WI38 (cell line): ENCODE data around the gene MEMO1.
"Not testable (repeated sequence)": the region's sequence is repeated elsewhere in the genome, so short reads cannot be mapped to it uniquely, and the experiment has no call there.

Source experiments
- H3K4me3 ChIP-seq: 2 replicates; pipeline ENCODE4 v1.5.1; 2011; ENCODE audit warnings: low read depth, mild to moderate bottlenecking, control low read depth, low read length
- TF ChIP-seq, protein P1 (sequence below): IDR thresholded peaks from 2 replicates; pipeline ENCODE4 v1.5.1; 2012; ENCODE audit warnings: low read depth, mild to moderate bottlenecking, control low read depth, low read length

MEMO1 gene

DNA sequence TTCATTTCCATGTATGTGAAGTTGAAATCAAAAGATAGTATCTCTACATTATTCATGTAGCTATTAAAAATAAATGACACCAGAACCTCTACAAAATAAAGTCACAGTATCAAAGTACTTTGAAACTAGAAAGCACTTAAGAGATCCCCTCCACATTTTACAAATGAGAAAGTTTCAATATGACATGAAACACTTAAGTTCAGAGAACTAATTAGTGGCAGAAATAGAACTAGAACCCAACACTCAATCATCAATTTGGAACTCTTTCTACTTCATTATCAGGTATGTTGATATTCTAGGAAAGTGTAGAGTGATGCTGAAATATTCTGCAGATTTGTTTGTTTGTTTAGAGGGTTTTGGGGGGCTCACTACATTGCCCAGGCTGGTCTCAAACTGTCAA, 145.6 kb downstream of the MEMO1 start:
- TF ChIP-seq, protein P1, sequence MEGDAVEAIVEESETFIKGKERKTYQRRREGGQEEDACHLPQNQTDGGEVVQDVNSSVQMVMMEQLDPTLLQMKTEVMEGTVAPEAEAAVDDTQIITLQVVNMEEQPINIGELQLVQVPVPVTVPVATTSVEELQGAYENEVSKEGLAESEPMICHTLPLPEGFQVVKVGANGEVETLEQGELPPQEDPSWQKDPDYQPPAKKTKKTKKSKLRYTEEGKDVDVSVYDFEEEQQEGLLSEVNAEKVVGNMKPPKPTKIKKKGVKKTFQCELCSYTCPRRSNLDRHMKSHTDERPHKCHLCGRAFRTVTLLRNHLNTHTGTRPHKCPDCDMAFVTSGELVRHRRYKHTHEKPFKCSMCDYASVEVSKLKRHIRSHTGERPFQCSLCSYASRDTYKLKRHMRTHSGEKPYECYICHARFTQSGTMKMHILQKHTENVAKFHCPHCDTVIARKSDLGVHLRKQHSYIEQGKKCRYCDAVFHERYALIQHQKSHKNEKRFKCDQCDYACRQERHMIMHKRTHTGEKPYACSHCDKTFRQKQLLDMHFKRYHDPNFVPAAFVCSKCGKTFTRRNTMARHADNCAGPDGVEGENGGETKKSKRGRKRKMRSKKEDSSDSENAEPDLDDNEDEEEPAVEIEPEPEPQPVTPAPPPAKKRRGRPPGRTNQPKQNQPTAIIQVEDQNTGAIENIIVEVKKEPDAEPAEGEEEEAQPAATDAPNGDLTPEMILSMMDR: no peak
- H3K4me3 ChIP-seq: no peak overlapping the region

DNA sequence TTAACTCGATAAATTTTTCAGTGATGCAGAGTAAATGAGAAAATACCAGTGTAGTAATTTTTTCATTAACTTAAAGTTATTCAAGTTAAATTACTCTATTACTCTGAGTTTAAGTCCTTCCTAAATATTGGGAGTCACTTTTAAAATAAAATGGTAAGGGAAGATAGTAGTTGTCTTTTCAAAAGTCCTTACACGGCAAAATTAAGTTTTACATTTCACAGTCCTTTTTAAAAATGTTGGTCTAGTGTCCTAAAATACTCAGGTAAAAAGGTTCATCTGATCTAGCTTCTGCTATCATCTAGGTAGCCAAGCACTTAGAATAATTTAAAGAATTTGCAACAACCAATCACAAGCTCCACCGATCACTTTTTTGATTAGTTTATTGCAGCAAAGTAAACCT, 146.9 kb downstream of the MEMO1 start:
- TF ChIP-seq, protein P1: no peak
- H3K4me3 ChIP-seq: no peak overlapping the region

DNA sequence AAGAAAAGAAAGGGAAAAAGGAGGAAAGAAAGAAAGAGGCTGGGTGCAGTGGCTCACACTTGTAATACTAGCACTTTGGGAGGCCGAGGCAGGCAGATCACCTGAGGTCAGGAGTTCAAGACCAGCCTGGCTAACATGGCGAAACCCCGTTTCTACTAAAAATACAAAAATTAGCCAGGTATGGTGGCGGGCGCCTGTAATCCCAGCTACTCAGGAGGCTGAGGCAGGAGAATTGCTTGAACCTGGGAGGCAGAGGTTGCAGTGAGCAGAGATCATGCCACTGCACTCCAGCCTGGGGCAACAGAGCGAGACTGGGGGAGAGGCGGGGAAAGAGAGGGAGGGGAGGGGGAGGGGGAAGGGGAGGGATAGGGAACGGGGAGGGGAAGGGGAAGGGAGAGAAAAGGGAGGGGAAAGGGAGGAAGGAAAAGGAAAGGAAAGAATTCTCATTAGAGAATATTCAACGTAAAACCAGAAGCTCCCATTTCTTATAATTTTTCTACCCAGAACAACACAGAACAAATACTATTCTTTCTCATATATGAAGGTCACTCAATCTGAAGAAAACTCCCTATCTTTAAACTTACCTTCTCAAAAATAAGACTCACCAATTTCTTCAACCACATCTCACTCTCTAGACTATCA, 147.7 kb downstream of the MEMO1 start:
- H3K4me3 ChIP-seq: not testable (repeated sequence)

DNA sequence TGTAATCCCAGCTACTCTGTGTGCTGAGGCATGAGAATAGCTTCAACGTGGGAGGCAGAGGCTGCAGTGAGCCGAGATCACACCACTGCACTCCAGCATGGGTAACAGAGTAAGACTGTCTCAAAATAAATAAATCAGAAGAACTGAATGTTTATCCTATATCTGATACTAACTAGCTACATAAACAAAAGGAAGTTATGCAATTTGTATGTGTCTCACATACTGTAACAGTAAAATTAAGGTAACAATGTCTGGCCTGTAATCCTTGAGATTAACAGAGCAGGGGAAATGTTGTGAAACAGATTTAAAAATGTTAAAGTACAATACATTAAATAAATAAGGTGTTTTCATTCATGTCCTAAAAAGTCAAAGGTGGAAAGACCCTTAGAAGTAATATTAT, 150.8 kb downstream of the MEMO1 start:
- no peak overlapping the region for H3K4me3 ChIP-seq
- TF ChIP-seq, protein P1: no peak

DNA sequence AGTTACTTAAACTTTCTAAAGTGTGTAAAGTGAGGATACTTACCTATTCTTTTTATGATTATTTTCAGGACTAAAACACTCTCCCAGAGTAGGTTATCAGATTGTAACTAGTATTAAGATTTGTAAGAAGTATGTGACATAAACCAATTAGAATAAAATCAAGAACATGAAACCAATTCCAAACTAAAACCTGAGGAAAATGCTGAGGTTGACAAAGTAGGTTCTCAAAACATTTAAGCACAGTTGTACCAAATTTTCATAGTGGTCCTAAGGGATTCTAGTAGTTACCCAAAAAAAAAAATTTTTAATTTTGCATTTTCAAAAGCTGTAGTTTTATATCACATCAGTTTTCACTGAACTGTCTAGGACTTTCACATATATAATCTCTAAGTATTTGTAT, 157.3 kb downstream of the MEMO1 start:
- TF ChIP-seq, protein P1: no peak
- no peak overlapping the region for H3K4me3 ChIP-seq

DNA sequence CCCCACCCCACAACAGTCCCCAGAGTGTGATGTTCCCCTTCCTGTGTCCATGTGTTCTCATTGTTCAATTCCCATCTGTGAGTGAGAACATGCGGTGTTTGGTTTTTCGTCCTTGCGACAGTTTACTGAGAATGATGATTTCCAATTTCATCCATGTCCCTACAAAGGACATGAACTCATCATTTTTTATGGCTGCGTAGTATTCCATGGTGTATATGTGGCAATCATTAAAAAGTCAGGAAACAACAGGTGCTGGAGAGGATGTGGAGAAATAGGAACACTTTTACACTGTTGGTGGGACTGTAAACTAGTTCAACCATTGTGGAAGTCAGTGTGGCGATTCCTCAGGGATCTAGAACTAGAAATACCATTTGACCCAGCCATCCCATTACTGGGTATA, 168.7 kb downstream of the MEMO1 start:
- not testable (repeated sequence) for H3K4me3 ChIP-seq

DNA sequence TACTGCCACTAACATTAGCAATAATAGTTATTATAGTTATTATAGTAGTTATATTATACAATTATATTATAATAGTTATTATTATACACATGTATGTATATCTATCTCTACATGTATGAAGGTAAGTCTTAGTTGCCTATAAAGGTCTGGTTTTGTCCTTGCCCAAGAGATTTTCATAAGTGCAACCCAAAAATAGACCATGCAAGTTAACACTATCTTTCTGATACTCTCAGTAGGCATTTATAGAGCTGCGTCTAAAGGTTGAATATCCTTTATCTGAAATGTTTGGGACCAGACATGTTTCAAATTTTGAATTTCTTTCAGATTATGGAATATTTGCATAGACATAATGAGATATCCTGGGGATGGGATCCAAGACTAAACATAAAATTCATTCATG, 175.4 kb downstream of the MEMO1 start:
- TF ChIP-seq, protein P1: no peak
- H3K4me3 ChIP-seq: no peak overlapping the region

DNA sequence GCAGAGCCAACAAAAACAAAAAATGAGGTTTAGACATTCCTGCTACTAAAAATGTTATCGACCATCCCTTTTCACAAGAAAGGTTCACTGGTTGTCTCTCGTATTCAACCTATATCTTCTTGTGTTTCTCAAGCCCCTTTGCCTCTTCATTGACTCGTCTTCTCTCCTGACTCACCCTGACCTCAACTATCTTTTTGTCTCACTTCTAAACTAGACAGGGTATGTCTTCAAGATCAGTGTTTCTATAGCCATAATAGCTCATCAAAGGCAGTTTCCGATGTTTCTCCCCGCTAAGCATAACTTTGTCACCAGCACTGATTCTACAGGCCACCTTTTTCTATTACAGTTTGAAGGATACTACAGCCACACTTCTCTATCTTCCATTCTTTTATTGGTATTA, 178.4 kb downstream of the MEMO1 start:
- no peak overlapping the region for H3K4me3 ChIP-seq
- TF ChIP-seq, protein P1: no peak
